Testis (tissue), 3 donors: Measurements from ENCODE around the gene SPATC1L. TPM values are rescaled to one million over a fixed set of nuclear protein-coding genes. Genes with fewer than 3 reads are reported as not detected.

Source experiments
- DNase-seq: peaks from one replicate; pipeline ENCODE4 v3.0.0-alpha.2; 2019
- H3K27ac ChIP-seq, 2 donors: fragments of 200-600 bp; sonication (generic); one replicate each; pipeline ENCODE4 v1.5.1; 2019
- H3K27me3 ChIP-seq: fragments of 200-600 bp; sonication (generic); one replicate; pipeline ENCODE4 v1.5.1; 2019
- H3K36me3 ChIP-seq: fragments of 200-600 bp; sonication (generic); one replicate; pipeline ENCODE4 v1.5.1; 2017; ENCODE audit warnings: low read depth; ENCODE audit errors: missing control alignments
- H3K4me1 ChIP-seq: fragments of 200-600 bp; sonication (generic); one replicate; pipeline ENCODE4 v1.5.1; 2019
- H3K4me3 ChIP-seq, 2 donors: fragments of 200-600 bp; sonication (generic); one replicate each; pipeline ENCODE4 v1.5.1; 2017 to 2019
- H3K9me3 ChIP-seq: fragments of 200-600 bp; sonication (generic); one replicate; pipeline ENCODE4 v1.5.1; 2017
- POLR2A ChIP-seq: fragments of 450-650 bp; IDR thresholded peaks from one replicate; pipeline ENCODE4 v1.6.1; 2017; ENCODE audit warnings: antibody characterized with exemption, mild to moderate bottlenecking, moderate library complexity
- WGBS, 2 donors: methylation state at CpG; one replicate each; pipeline ENCODE4 v1.1.5; 2018; 5-methylcytosine and 5-hydroxymethylcytosine counted together
- intact Hi-C: fragments of 100-400 bp; cut with DNase I; formaldehyde crosslinking; loops from one replicate; pipeline ENCODE4 v1.15.1; 2023; ENCODE audit warnings: low total_unique reads
- polyA plus RNA-seq: library from polyadenylated mRNA; stranded (reverse); fragments of 350-450 nt; fragmentation: Illumina TruSeq; extraction: RNeasy Lipid Tissue Mini Kit (QIAGEN cat#74804); gene quantifications from one replicate; pipeline ENCODE4 v1.2.3, GENCODE V29; 2014; ENCODE audit warnings: low read depth, low replicate concordance; ENCODE audit not compliant: insufficient read depth
- total RNA-seq, 2 donors: library from RNA; depleted of rRNA; stranded (reverse); fragments of >200 nt; gene quantifications; one replicate each; pipeline ENCODE4 v1.2.3, GENCODE V29; 2016
- TF ChIP-seq, protein P1 (sequence below), 3 experiments: fragments of 450-650 bp in 2 of 3; fragments of 200-600 bp in 1 of 3; sonication (generic) in 1 of 3; IDR thresholded peaks; one replicate each; pipeline ENCODE4 v1.5.1; 2016 to 2019; ENCODE audit warnings: antibody characterized with exemption in 3 of 3, mild to moderate bottlenecking in 2 of 3, moderate library complexity in 1 of 3

SPATC1L gene
- total and polyA plus RNA-seq, 3 donors from 2014 or later = 55.4 to 96.1 (median 75.6) TPM

DNA sequence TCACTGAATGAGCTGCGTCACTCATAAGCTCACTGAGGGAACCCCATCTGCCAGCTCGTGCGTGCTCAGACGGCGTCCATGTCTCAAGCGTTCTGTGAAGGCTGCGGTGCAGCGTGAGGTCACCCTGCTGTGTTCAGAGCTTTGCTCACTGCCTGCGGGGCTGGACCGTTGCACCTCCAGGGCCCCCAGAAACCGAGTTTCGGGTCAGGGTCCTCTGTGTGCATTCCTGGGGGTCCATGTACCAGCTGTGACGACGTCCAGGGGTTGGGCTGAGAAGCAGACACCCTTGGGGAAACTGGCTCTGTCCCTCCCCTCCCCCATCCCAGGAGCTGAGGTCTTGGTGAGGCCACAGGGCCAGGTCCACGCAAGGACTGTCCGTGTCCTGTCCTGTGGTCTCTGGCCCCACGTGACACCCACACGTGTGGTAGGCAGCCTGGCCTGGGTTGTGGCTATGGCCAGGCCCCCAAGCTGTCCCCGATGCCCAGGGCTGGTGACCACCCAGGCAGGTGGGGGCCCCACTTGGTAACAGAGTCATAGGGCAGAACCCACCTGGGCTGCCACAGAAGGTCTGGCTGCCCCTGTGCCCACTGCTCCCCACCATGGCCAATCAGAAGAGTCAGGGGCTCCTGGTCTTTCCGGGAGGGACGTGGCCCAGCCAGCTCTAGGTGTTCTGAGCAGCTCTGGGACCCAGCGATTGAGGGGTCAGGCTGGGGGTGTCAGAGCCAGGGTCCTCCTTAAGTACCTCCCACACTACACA is 53.2 kb downstream of the SPATC1L start:
- Histone ChIP-seq H3K4me1 (no peaks in the 10 kb centered on the region), H3K27ac (no peak overlapping the region), H3K9me3 (no peaks in the 10 kb centered on the region), H3K36me3 (no peaks in the 10 kb centered on the region), H3K27me3 (no peaks in the 10 kb centered on the region), H3K4me3 (no peak overlapping the region)
- intact Hi-C loops = no loop called here
- no peak for DNase-seq
- TF ChIP-seq POLR2A = no peak
- TF ChIP-seq, protein P1, sequence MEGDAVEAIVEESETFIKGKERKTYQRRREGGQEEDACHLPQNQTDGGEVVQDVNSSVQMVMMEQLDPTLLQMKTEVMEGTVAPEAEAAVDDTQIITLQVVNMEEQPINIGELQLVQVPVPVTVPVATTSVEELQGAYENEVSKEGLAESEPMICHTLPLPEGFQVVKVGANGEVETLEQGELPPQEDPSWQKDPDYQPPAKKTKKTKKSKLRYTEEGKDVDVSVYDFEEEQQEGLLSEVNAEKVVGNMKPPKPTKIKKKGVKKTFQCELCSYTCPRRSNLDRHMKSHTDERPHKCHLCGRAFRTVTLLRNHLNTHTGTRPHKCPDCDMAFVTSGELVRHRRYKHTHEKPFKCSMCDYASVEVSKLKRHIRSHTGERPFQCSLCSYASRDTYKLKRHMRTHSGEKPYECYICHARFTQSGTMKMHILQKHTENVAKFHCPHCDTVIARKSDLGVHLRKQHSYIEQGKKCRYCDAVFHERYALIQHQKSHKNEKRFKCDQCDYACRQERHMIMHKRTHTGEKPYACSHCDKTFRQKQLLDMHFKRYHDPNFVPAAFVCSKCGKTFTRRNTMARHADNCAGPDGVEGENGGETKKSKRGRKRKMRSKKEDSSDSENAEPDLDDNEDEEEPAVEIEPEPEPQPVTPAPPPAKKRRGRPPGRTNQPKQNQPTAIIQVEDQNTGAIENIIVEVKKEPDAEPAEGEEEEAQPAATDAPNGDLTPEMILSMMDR (IDR thresholded peaks at IDR 0.05) = no peak
- 59 to 72% methylated on average over 10 to 22 of the region's 22 CpGs for WGBS, 2 donors

DNA sequence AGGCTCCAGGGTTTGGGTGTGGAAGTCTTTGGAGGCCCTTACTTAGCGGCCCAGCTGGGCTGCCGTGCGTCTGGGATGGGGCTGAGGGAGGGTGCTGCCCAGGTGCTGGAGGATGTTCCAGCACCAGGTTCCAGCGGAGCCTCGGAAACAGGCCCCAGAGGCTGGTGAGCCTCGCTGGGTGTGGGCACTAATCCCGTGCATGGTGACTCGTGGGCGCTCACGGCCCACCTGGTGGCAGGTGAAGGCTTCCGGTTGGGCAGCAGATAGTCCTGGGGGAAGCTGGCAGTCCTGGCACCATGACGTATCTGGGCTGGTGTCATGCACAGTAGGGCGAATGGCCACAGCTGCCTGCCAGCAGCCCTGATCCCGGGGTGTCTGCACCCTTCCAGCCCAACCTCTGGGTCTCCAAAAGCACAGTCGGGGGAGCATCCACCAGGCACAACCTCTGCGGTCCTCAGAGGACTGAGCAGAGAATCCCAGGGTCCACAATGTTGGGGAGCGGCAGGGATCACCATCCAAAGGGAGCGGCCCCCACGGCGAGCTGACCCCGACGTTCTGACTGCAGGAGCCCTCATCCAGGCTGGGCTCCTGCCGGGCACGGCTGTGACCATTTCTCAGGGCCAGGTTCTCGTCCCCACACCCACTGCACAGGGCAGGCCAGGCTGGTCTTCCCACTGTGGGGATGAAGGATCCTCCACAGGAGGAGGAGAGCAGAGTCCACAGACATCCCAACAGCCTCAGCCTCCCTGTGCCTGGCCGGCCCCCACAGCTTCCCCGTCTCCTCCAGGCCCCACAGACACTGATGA is 54.2 kb downstream of the SPATC1L start:
- H3K9me3 ChIP-seq = no peaks in the 10 kb centered on the region
- DNase-seq = no peak
- H3K27me3 ChIP-seq = no peaks in the 10 kb centered on the region
- H3K36me3 ChIP-seq = no peaks in the 10 kb centered on the region
- no peak for TF ChIP-seq POLR2A
- TF ChIP-seq, protein P1 (IDR thresholded peaks at IDR 0.05) = no peak
- no peaks in the 10 kb centered on the region for H3K4me1 ChIP-seq
- no peak overlapping the region for H3K4me3 ChIP-seq
- intact Hi-C loops = no loop called here
- WGBS, 2 donors = 91 to 100% methylated on average over 1 to 27 of the region's 27 CpGs
- no peak overlapping the region for H3K27ac ChIP-seq

DNA sequence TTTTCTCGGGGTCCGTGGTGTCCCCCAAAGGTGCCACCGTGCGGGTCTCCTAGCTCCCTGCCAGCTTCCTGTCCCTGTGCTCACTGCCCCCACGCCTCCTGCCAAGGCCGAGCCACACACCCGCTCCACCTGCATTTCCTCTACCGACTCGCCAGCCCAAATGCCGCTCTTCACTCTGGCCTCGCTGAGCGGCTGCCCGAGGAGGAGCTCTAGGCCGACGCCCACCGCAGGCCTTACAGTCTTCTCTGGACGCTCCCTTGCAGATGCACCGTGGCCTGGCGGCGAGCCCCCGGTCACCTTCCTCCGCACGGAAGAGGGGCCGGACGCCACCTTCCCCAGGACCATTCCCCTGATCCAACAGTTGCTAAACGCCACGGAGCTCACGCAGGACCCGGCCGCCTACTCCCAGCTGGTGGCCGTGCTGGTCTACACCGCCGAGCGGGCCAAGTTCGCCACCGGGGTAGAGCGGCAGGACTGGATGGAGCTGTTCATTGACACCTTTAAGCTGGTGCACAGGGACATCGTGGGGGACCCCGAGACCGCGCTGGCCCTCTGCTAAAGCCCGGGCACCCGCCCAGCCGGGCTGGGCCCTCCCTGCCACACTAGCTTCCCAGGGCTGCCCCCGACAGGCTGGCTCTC is 55.2 kb downstream of the SPATC1L start:
- Histone ChIP-seq H3K4me3 (no peak overlapping the region), H3K36me3 (no peaks in the 10 kb centered on the region), H3K9me3 (no peaks in the 10 kb centered on the region), H3K4me1 (no peaks in the 10 kb centered on the region), H3K27me3 (no peaks in the 10 kb centered on the region), H3K27ac (no peak overlapping the region)
- no peak for TF ChIP-seq POLR2A
- TF ChIP-seq, protein P1 (IDR thresholded peaks at IDR 0.05) = no peak
- 83 to 92% methylated on average over 40 to 45 of the region's 45 CpGs for WGBS, 2 donors
- no peak for DNase-seq
- intact Hi-C loops = no loop called here

DNA sequence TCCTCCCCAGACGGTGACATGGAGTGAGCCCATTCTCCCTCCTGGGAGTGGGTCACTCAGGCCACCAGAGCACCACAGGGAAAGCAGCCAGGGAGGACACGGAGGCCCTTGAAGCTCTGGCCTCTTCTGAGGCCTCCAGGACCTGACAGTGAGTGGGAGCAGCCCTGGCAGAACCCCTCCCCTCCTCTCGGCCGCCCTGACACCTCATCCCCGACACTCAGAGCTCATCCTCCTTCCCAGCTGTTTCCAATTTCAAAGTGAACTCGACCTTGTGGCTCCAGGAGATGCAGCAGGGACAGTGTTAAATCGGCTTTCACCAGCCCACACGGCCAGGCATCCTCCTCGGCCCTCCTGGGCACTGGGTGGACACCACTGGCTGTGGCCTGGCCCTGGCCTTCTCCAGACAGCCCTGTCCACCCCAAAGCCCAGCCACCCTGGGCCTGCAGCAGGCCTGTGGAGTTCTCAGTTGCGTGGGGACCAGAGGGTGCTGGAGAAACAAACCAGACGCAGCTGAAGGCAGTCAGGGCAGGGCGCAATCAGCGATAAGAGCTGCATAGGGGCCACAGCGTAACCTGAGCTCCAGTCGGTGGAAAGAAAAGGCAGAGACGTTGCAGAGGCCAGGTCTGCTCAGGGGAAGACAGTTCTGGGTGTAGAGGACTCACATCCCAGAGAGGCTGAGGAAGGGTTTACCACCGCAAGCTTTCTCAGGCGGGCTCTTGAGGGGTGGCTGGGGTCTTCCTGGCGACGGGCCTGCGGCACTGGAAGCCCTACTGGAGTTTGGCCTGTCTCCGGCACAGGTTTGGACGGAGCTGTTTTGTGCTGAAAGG is 55.9 kb downstream of the SPATC1L start:
- H3K4me3 ChIP-seq = no peak overlapping the region
- TF ChIP-seq POLR2A = no peak
- TF ChIP-seq, protein P1 (IDR thresholded peaks at IDR 0.05) = no peak
- no peak overlapping the region for H3K27ac ChIP-seq
- H3K9me3 ChIP-seq = no peaks in the 10 kb centered on the region
- no peak for DNase-seq
- no peaks in the 10 kb centered on the region for H3K27me3 ChIP-seq
- no peaks in the 10 kb centered on the region for H3K4me1 ChIP-seq
- H3K36me3 ChIP-seq = no peaks in the 10 kb centered on the region
- intact Hi-C loops = no loop called here
- 59 to 78% methylated on average over 17 to 23 of the region's 23 CpGs for WGBS, 2 donors
